ENCODE data around the gene POLA1.
A peak's percentile ranks its signal among the peaks of the same experiment; 100 is the strongest.

POLA1 gene

GRCh38 chrX:24720036-24720435 is 26.3 kb downstream of the POLA1 start:
- DNase-seq (ENCODE audit: low read depth) = peak; percentile 11
- no peak for TF ChIP-seq CTCF (conservative IDR thresholded peaks at IDR 0.05; ENCODE audit: control insufficient read depth, insufficient read depth, low read depth, low read length)
- no peak overlapping the region for H3K4me3 ChIP-seq (ENCODE audit: control insufficient read depth, low read depth, low read length)

GRCh38 chrX:24728530-24728929 is 34.8 kb downstream of the POLA1 start:
- no peak for DNase-seq (ENCODE audit: low read depth)
- no peak overlapping the region for H3K4me3 ChIP-seq (ENCODE audit: control insufficient read depth, low read depth, low read length)
- no peak for TF ChIP-seq CTCF (conservative IDR thresholded peaks at IDR 0.05; ENCODE audit: control insufficient read depth, insufficient read depth, low read depth, low read length)

- no peak for DNase-seq (ENCODE audit: low read depth)
- no peak overlapping the region for H3K4me3 ChIP-seq (ENCODE audit: control insufficient read depth, low read depth, low read length)
These were observed 39.2 kb downstream of the POLA1 start for GRCh38 chrX:24732766-24733500.

GRCh38 chrX:24741330-24741729 is 47.6 kb downstream of the POLA1 start:
- H3K4me3 ChIP-seq (ENCODE audit: control insufficient read depth, low read depth, low read length) = no peak overlapping the region
- no peak for DNase-seq (ENCODE audit: low read depth)
- no peak for TF ChIP-seq CTCF (conservative IDR thresholded peaks at IDR 0.05; ENCODE audit: control insufficient read depth, insufficient read depth, low read depth, low read length)

More at GRCh38 chrX:24732766-24733500, 39.2 kb downstream of the POLA1 start:
- no peak for TF ChIP-seq CTCF (conservative IDR thresholded peaks at IDR 0.05; ENCODE audit: control insufficient read depth, insufficient read depth, low read depth, low read length)

GRCh38 chrX:24748196-24748595 is 54.5 kb downstream of the POLA1 start:
- no peak for TF ChIP-seq CTCF (conservative IDR thresholded peaks at IDR 0.05; ENCODE audit: control insufficient read depth, insufficient read depth, low read depth, low read length)
- DNase-seq (ENCODE audit: low read depth) = no peak
- H3K4me3 ChIP-seq (ENCODE audit: control insufficient read depth, low read depth, low read length) = no peak overlapping the region

- DNase-seq (ENCODE audit: low read depth) = no peak
- TF ChIP-seq CTCF (conservative IDR thresholded peaks at IDR 0.05; ENCODE audit: control insufficient read depth, insufficient read depth, low read depth, low read length) = no peak
- no peak overlapping the region for H3K4me3 ChIP-seq (ENCODE audit: control insufficient read depth, low read depth, low read length)
These were observed 66.1 kb downstream of the POLA1 start for GRCh38 chrX:24759786-24760185.
